NCI-H2196 treated with DMSO at 0.1 percent for 48 hours (cell line): ENCODE measurements around the gene KRAS.

Experiments used
- DNase-seq: peaks from one replicate; lab custom pipeline; 2025; ENCODE audit not compliant: unreplicated experiment; lab: John Stamatoyannopoulos, UW

KRAS gene

GRCh38 chr12:25197608-25198007, 53.1 kb downstream of the KRAS start:
- no peak for DNase-seq

- peak; percentile 100 for DNase-seq
Observed at GRCh38 chr12:25195056-25195971, 55.4 kb downstream of the KRAS start, which contains the start of the genes DNAI7 and ETFRF1. DNAI7 (minus strand) TSS chr12:25195160; CDS start chr12:25195078, 82 bp downstream. ETFRF1 (plus strand) TSS chr12:25195237; CDS start chr12:25203957, 8,720 bp downstream.

- DNase-seq: no peak
Observed at GRCh38 chr12:25194722-25195055, 56.0 kb downstream of the KRAS start.

- DNase-seq: no peak
Observed at GRCh38 chr12:25194214-25194613, 56.5 kb downstream of the KRAS start.

GRCh38 chr12:25190793-25191192, 59.9 kb downstream of the KRAS start:
- DNase-seq: no peak

- no peak for DNase-seq
Observed at GRCh38 chr12:25189656-25190055, 61.1 kb downstream of the KRAS start.

- no peak for DNase-seq
Observed at GRCh38 chr12:25187781-25188180, 62.9 kb downstream of the KRAS start.

- no peak for DNase-seq
Observed at GRCh38 chr12:25186788-25187402, 63.8 kb downstream of the KRAS start.

GRCh38 chr12:25186038-25186787, 64.5 kb downstream of the KRAS start:
- no peak for DNase-seq

- DNase-seq: no peak
Observed at GRCh38 chr12:25184132-25184531, 66.6 kb downstream of the KRAS start.

- DNase-seq: no peak
Observed at GRCh38 chr12:25182765-25183164, 68.0 kb downstream of the KRAS start.

GRCh38 chr12:25162866-25163265, 87.9 kb downstream of the KRAS start:
- DNase-seq: no peak

- no peak for DNase-seq
Observed at GRCh38 chr12:25156061-25156460, 94.7 kb downstream of the KRAS start.

GRCh38 chr12:25155022-25155576, 95.6 kb downstream of the KRAS start:
- DNase-seq: peak; percentile 58
